PC-9 (cell line): ENCODE data around the gene AKR1A1.

Experiments
- EZH2 ChIP-seq: fragments of 200-600 bp; sonication (generic); IDR thresholded peaks from 2 replicates; pipeline ENCODE4 v1.8.0; 2017; ENCODE audit warnings: antibody characterized with exemption, low read depth
- TF ChIP-seq, protein P1 (sequence below): fragments of 200-600 bp; sonication (generic); conservative IDR thresholded peaks from 2 replicates; pipeline ENCODE4 v1.6.1; 2017; ENCODE audit warnings: mixed run types, antibody characterized with exemption, mild to moderate bottlenecking, moderate library complexity

DNA sequence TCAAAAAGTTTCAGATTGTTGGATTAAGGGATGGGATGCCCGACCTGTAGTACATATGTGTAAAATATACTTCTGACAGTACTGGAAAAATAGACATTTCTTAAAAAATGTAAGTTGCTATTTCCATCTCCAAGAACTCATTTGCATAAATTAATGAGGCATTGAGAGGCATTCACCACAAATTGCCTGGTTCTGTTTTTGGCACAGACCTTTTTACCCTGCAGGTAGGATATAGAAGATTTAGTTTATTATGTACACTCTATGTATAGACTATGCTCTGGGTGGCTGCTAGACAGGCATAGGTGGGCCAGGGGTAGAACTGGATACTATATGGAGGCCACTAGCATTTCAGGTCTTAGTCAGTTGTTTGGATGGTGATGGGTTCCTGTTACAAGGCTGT, 65.3 kb downstream of the AKR1A1 start:
- TF ChIP-seq, protein P1, sequence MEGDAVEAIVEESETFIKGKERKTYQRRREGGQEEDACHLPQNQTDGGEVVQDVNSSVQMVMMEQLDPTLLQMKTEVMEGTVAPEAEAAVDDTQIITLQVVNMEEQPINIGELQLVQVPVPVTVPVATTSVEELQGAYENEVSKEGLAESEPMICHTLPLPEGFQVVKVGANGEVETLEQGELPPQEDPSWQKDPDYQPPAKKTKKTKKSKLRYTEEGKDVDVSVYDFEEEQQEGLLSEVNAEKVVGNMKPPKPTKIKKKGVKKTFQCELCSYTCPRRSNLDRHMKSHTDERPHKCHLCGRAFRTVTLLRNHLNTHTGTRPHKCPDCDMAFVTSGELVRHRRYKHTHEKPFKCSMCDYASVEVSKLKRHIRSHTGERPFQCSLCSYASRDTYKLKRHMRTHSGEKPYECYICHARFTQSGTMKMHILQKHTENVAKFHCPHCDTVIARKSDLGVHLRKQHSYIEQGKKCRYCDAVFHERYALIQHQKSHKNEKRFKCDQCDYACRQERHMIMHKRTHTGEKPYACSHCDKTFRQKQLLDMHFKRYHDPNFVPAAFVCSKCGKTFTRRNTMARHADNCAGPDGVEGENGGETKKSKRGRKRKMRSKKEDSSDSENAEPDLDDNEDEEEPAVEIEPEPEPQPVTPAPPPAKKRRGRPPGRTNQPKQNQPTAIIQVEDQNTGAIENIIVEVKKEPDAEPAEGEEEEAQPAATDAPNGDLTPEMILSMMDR = no peak
- no peak for TF ChIP-seq EZH2
